GM23338 (cell line): Measurements from ENCODE around the gene SPRED2. TPM values are rescaled to one million over a fixed set of nuclear protein-coding genes. Genes with fewer than 3 reads are reported as not detected.

Experiments used
- ATAC-seq: fragments of 200-7000 bp; cut with Tn5 transposase; 3 replicates; pipeline ENCODE4 v1.9.1; 2020
- DNase-seq: peaks from one replicate; pipeline ENCODE4 v3.0.0-alpha.2; 2015; ENCODE audit warnings: low spot score
- H2AFZ ChIP-seq: fragments of 200-600 bp; sonication (generic); 2 replicates; pipeline ENCODE4 v1.8.0; 2016; ENCODE audit warnings: antibody characterized with exemption, mild to moderate bottlenecking, moderate library complexity
- H3F3A ChIP-seq: fragments of 200-600 bp; sonication (generic); replicated peaks from 2 replicates; pipeline ENCODE4 v1.8.0; 2017; ENCODE audit warnings: antibody characterized with exemption, mixed run types, low read depth
- H3K27ac ChIP-seq: fragments of 200-600 bp; sonication (generic); 2 replicates; pipeline ENCODE4 v1.6.1; 2016; ENCODE audit warnings: low read depth
- H3K27me3 ChIP-seq: fragments of 200-600 bp; sonication (generic); 2 replicates; pipeline ENCODE4 v1.8.0; 2016; ENCODE audit warnings: mild to moderate bottlenecking, mixed run types, moderate library complexity; ENCODE audit not compliant: insufficient read depth
- H3K36me3 ChIP-seq: fragments of 200-600 bp; sonication (generic); 2 replicates; pipeline ENCODE4 v1.8.0; 2016; ENCODE audit warnings: mild to moderate bottlenecking; ENCODE audit not compliant: insufficient read depth
- H3K4me1 ChIP-seq: fragments of 200-600 bp; sonication (generic); 2 replicates; pipeline ENCODE4 v1.8.0; 2016; ENCODE audit warnings: mild to moderate bottlenecking, moderate library complexity; ENCODE audit not compliant: insufficient read depth
- H3K4me2 ChIP-seq: fragments of 200-600 bp; sonication (generic); 2 replicates; pipeline ENCODE4 v1.7.1; 2017; ENCODE audit warnings: mixed run types
- H3K4me3 ChIP-seq: fragments of 200-600 bp; sonication (generic); 2 replicates; pipeline ENCODE4 v1.6.1; 2016; ENCODE audit warnings: mixed run types
- H3K79me2 ChIP-seq: fragments of 200-600 bp; sonication (generic); replicated peaks from 2 replicates; pipeline ENCODE4 v1.8.0; 2017; ENCODE audit warnings: mild to moderate bottlenecking; ENCODE audit not compliant: insufficient read depth
- H3K9me2 ChIP-seq: fragments of 200-600 bp; sonication (generic); 2 replicates; pipeline ENCODE4 v1.8.0; 2017; ENCODE audit not compliant: insufficient read depth
- H4K20me1 ChIP-seq: fragments of 200-600 bp; sonication (generic); replicated peaks from 2 replicates; pipeline ENCODE4 v1.8.0; 2017; ENCODE audit warnings: mild to moderate bottlenecking; ENCODE audit not compliant: insufficient read depth
- H3K27ac Mint-ChIP-seq: 2 replicates; pipeline ENCODE4 v1.8.0; 2020; ENCODE audit warnings: inconsistent platforms, mild to moderate bottlenecking, moderate library complexity, mixed read lengths
- H3K27me3 Mint-ChIP-seq: 3 replicates; pipeline ENCODE4 v1.8.0; 2022; ENCODE audit warnings: low read depth, mild to moderate bottlenecking, moderate library complexity, mixed read lengths, inconsistent platforms; ENCODE audit not compliant: insufficient read depth, poor library complexity
- H3K36me3 Mint-ChIP-seq: 3 replicates; pipeline ENCODE4 v1.8.0; 2021; ENCODE audit warnings: low read depth, mild to moderate bottlenecking, inconsistent platforms, moderate library complexity, mixed read lengths
- H3K4me1 Mint-ChIP-seq: 3 replicates; pipeline ENCODE4 v1.8.0; 2020; ENCODE audit warnings: mild to moderate bottlenecking, inconsistent platforms, mixed read lengths
- H3K4me3 Mint-ChIP-seq: 3 replicates; pipeline ENCODE4 v1.8.0; 2021; ENCODE audit warnings: moderate library complexity, mild to moderate bottlenecking, inconsistent platforms, mixed read lengths
- H3K9me3 Mint-ChIP-seq: 3 replicates; pipeline ENCODE4 v1.8.0; 2020; ENCODE audit warnings: moderate library complexity, mild to moderate bottlenecking, inconsistent platforms, mixed read lengths
- EZH2 ChIP-seq: fragments of 200-600 bp; sonication (generic); IDR thresholded peaks from one replicate; pipeline ENCODE4 v1.8.0; 2017; ENCODE audit warnings: antibody characterized with exemption, mild to moderate bottlenecking, low read depth; ENCODE audit not compliant: unreplicated experiment
- NANOG ChIP-seq: IDR thresholded peaks from 2 replicates; pipeline ENCODE4 v1.6.1; 2016; ENCODE audit warnings: antibody characterized with exemption, borderline replicate concordance
- POLR2AphosphoS5 ChIP-seq: IDR thresholded peaks from 2 replicates; pipeline ENCODE4 v1.6.1; 2016; ENCODE audit warnings: antibody characterized with exemption, low read depth
- STAT1 ChIP-seq: IDR thresholded peaks from one replicate; pipeline ENCODE4 v1.6.1; 2016; ENCODE audit warnings: antibody characterized with exemption; ENCODE audit not compliant: unreplicated experiment
- ZNF114 ChIP-seq: fragments of 250-450 bp; sonication (Bioruptor Pico); IDR thresholded peaks from 2 replicates; pipeline ENCODE4 v1.5.0; 2020; ENCODE audit warnings: mild to moderate bottlenecking, moderate library complexity
- ZNF331 ChIP-seq: fragments of 250-450 bp; sonication (Bioruptor Pico); IDR thresholded peaks from 2 replicates; pipeline ENCODE4 v1.5.0; 2020; ENCODE audit warnings: low read depth, mild to moderate bottlenecking, moderate library complexity
- polyA plus RNA-seq: library from polyadenylated mRNA; unstranded; fragments of >200 nt; fragmentation: Nextera tagmentation; extraction: Ambion mirVana; gene quantifications from 2 replicates; pipeline ENCODE4 v1.2.1, GENCODE V29; 2016
- total RNA-seq: library from RNA; depleted of rRNA; stranded (reverse); fragments of >200 nt; shearing (Covaris generic); gene quantifications from 2 replicates; pipeline ENCODE4 v1.2.3, GENCODE V29; 2014
- TF ChIP-seq, protein P1 (sequence below): fragments of 250-450 bp; sonication (Bioruptor Pico); IDR thresholded peaks from 2 replicates; pipeline ENCODE4 v1.5.0; 2020; ENCODE audit warnings: mild to moderate bottlenecking, moderate library complexity
- TF ChIP-seq, protein P2 (sequence below): IDR thresholded peaks from 2 replicates; pipeline ENCODE4 v1.6.1; 2016; ENCODE audit warnings: antibody characterized with exemption

SPRED2 gene
- total and polyA plus RNA-seq, 2 experiments from 2014 or later, result 8.7 to 13.0 TPM

DNA sequence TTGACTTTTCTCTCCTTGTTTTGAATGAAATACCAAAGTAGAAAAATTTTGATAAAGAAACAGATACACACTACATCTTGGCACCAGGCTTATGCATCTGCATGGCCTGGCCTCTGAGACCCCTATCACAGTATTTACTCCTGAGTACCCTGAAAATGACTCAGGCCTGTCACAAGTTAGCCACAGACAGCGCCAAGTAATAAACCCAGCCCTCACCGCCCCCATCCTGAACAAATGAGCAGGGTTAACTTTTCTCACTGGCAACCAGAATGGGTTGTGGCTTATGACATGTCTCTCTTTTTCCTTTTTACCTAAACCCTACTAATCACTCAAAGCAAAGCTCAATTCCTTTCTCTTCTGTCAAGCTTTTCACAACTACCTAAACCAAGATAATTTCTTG lies 35.3 kb downstream of the SPRED2 start (continued):
- TF ChIP-seq, protein P1, sequence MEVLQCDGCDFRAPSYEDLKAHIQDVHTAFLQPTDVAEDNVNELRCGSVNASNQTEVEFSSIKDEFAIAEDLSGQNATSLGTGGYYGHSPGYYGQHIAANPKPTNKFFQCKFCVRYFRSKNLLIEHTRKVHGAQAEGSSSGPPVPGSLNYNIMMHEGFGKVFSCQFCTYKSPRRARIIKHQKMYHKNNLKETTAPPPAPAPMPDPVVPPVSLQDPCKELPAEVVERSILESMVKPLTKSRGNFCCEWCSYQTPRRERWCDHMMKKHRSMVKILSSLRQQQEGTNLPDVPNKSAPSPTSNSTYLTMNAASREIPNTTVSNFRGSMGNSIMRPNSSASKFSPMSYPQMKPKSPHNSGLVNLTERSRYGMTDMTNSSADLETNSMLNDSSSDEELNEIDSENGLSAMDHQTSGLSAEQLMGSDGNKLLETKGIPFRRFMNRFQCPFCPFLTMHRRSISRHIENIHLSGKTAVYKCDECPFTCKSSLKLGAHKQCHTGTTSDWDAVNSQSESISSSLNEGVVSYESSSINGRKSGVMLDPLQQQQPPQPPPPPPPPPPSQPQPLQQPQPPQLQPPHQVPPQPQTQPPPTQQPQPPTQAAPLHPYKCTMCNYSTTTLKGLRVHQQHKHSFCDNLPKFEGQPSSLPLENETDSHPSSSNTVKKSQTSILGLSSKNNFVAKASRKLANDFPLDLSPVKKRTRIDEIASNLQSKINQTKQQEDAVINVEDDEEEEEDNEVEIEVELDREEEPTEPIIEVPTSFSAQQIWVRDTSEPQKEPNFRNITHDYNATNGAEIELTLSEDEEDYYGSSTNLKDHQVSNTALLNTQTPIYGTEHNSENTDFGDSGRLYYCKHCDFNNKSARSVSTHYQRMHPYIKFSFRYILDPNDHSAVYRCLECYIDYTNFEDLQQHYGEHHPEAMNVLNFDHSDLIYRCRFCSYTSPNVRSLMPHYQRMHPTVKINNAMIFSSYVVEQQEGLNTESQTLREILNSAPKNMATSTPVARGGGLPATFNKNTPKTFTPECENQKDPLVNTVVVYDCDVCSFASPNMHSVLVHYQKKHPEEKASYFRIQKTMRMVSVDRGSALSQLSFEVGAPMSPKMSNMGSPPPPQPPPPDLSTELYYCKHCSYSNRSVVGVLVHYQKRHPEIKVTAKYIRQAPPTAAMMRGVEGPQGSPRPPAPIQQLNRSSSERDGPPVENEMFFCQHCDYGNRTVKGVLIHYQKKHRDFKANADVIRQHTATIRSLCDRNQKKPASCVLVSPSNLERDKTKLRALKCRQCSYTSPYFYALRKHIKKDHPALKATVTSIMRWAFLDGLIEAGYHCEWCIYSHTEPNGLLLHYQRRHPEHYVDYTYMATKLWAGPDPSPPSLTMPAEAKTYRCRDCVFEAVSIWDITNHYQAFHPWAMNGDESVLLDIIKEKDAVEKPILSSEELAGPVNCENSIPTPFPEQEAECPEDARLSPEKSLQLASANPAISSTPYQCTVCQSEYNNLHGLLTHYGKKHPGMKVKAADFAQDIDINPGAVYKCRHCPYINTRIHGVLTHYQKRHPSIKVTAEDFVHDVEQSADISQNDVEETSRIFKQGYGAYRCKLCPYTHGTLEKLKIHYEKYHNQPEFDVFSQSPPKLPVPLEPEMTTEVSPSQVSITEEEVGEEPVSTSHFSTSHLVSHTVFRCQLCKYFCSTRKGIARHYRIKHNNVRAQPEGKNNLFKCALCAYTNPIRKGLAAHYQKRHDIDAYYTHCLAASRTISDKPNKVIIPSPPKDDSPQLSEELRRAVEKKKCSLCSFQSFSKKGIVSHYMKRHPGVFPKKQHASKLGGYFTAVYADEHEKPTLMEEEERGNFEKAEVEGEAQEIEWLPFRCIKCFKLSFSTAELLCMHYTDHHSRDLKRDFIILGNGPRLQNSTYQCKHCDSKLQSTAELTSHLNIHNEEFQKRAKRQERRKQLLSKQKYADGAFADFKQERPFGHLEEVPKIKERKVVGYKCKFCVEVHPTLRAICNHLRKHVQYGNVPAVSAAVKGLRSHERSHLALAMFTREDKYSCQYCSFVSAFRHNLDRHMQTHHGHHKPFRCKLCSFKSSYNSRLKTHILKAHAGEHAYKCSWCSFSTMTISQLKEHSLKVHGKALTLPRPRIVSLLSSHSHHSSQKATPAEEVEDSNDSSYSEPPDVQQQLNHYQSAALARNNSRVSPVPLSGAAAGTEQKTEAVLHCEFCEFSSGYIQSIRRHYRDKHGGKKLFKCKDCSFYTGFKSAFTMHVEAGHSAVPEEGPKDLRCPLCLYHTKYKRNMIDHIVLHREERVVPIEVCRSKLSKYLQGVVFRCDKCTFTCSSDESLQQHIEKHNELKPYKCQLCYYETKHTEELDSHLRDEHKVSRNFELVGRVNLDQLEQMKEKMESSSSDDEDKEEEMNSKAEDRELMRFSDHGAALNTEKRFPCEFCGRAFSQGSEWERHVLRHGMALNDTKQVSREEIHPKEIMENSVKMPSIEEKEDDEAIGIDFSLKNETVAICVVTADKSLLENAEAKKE (CRISPR knock-in tag), result no peak

- H3K27me3 ChIP-seq, result no peaks in the 10 kb centered on the region
- no peaks in the 10 kb centered on the region for H3K9me2 ChIP-seq
- DNase-seq, result no peak
- H3K4me2 ChIP-seq, result no peak overlapping the region
- no peaks in the 10 kb centered on the region for H3K36me3 Mint-ChIP-seq
- peaks cover 16% of the 10 kb centered on the region for H3K4me1 ChIP-seq
- no peak overlapping the region for H3K4me3 ChIP-seq
- H3K9me3 Mint-ChIP-seq, result no peaks in the 10 kb centered on the region
- no peak overlapping the region for H3K27ac ChIP-seq
- no peak for ATAC-seq
- peaks cover 41% of the 10 kb centered on the region for H4K20me1 ChIP-seq
- H2AFZ ChIP-seq, result no peak overlapping the region
- peaks cover 57% of the 10 kb centered on the region for H3K79me2 ChIP-seq
- no peak overlapping the region for H3K4me3 Mint-ChIP-seq
- no peaks in the 10 kb centered on the region for H3K36me3 ChIP-seq
- peaks cover 35% of the 10 kb centered on the region for H3K4me1 Mint-ChIP-seq
- no peaks in the 10 kb centered on the region for H3F3A ChIP-seq
- H3K27me3 Mint-ChIP-seq, result peaks cover 2% of the 10 kb centered on the region
- H3K27ac Mint-ChIP-seq, result no peak overlapping the region
- TF ChIP-seq EZH2 (no peak), ZNF114 (CRISPR knock-in tag) (no peak), POLR2AphosphoS5 (no peak), ZNF331 (no peak), STAT1 (no peak), NANOG (no peak)
- TF ChIP-seq, protein P2, sequence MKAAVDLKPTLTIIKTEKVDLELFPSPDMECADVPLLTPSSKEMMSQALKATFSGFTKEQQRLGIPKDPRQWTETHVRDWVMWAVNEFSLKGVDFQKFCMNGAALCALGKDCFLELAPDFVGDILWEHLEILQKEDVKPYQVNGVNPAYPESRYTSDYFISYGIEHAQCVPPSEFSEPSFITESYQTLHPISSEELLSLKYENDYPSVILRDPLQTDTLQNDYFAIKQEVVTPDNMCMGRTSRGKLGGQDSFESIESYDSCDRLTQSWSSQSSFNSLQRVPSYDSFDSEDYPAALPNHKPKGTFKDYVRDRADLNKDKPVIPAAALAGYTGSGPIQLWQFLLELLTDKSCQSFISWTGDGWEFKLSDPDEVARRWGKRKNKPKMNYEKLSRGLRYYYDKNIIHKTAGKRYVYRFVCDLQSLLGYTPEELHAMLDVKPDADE, result no peak
- TF ChIP-seq, protein P1 (CRISPR knock-in tag), result no peak
Observed at GRCh38 chr2:65396348-65397026, 35.9 kb downstream of the SPRED2 start.
